K562 (cell line): Measurements from ENCODE around the gene PPP1R14D. TPM values are rescaled to one million over a fixed set of nuclear protein-coding genes. Genes with fewer than 3 reads are reported as not detected.

Source experiments
- CCNT2 ChIP-seq: IDR thresholded peaks from 2 replicates; pipeline ENCODE4 v1.6.1; 2011; ENCODE audit warnings: borderline replicate concordance, low read depth, mild to moderate bottlenecking, moderate library complexity, mixed read lengths, low read length; ENCODE audit not compliant: insufficient read length; ENCODE audit errors: extremely low read depth
- ETV1 ChIP-seq: fragments of 450-650 bp; conservative IDR thresholded peaks from 2 replicates; pipeline ENCODE4 v1.6.1; 2016; ENCODE audit warnings: missing genetic modification characterization, control low read depth, low read depth, missing compliant biosample characterization
- FIP1L1 ChIP-seq: fragments of 200-400 bp; formaldehyde crosslinking; IDR thresholded peaks from 2 replicates; pipeline ENCODE4 v1.6.1; 2018; ENCODE audit warnings: mild to moderate bottlenecking, low read depth, low read length; ENCODE audit not compliant: poor library complexity, severe bottlenecking
- FOXJ2 ChIP-seq: fragments of 200-800 bp; sonication (Bioruptor generic); IDR thresholded peaks from 2 replicates; pipeline ENCODE4 v1.6.1; 2016; ENCODE audit warnings: missing genetic modification characterization, missing compliant biosample characterization
- GTF2A2 ChIP-seq: IDR thresholded peaks from 2 replicates; pipeline ENCODE4 v1.6.1; 2016; ENCODE audit warnings: mild to moderate bottlenecking, missing genetic modification characterization, missing compliant biosample characterization
- KLF6 ChIP-seq: fragments of 250-450 bp; sonication (Bioruptor Pico); IDR thresholded peaks from 2 replicates; pipeline ENCODE4 v1.4.0; 2020; ENCODE audit warnings: mild to moderate bottlenecking, moderate library complexity, borderline replicate concordance
- NCOA2 ChIP-seq, 2 experiments: fragments of 450-650 bp; IDR thresholded peaks; 2 replicates each; pipeline ENCODE4 v1.6.1; 2018; ENCODE audit warnings: mild to moderate bottlenecking in 2 of 2, moderate library complexity in 1 of 2; ENCODE audit not compliant: partially characterized antibody in 2 of 2
- NFATC3 ChIP-seq: fragments of 450-650 bp; IDR thresholded peaks from 2 replicates; pipeline ENCODE4 v1.6.1; 2017; ENCODE audit warnings: mild to moderate bottlenecking
- POU5F1 ChIP-seq: fragments of 150-350 bp; IDR thresholded peaks from 2 replicates; pipeline ENCODE4 v1.6.1; 2014; ENCODE audit warnings: borderline replicate concordance, low read length, low read depth, mild to moderate bottlenecking; ENCODE audit not compliant: partially characterized antibody
- PURB ChIP-seq: sonication (generic); formaldehyde crosslinking; IDR thresholded peaks from 2 replicates; pipeline ENCODE4 v1.9.0; 2021; ENCODE audit warnings: low read depth, mild to moderate bottlenecking, missing genetic modification reagents
- RHOXF2B ChIP-seq: fragments of 250-450 bp; sonication (Bioruptor Pico); conservative IDR thresholded peaks from 2 replicates; pipeline ENCODE4 v1.5.1; 2021
- SIX5 ChIP-seq, 2 experiments: IDR thresholded peaks; 2 replicates each; pipeline ENCODE4 v1.6.1; 2011; ENCODE audit warnings: low read length in 2 of 2, borderline replicate concordance in 1 of 2, low read depth in 1 of 2, mild to moderate bottlenecking in 1 of 2, moderate library complexity in 1 of 2; ENCODE audit not compliant: insufficient read depth in 1 of 2
- SREBF2 ChIP-seq: sonication (generic); formaldehyde crosslinking; IDR thresholded peaks from 2 replicates; pipeline ENCODE4 v1.4.0; 2020; ENCODE audit warnings: mild to moderate bottlenecking, missing genetic modification reagents
- TAL1 ChIP-seq: fragments of 450-650 bp; IDR thresholded peaks from 2 replicates; pipeline ENCODE4 v1.6.1; 2016; ENCODE audit warnings: mild to moderate bottlenecking
- ZFP1 ChIP-seq: fragments of 450-650 bp; formaldehyde crosslinking; IDR thresholded peaks from 2 replicates; pipeline ENCODE4 v1.4.0; 2020; ENCODE audit warnings: mild to moderate bottlenecking, mixed read lengths
- ZNF551 ChIP-seq: fragments of 250-450 bp; sonication (Bioruptor Pico); IDR thresholded peaks from 2 replicates; pipeline ENCODE4 v1.5.0; 2021; ENCODE audit warnings: mild to moderate bottlenecking, moderate library complexity
- polyA plus RNA-seq, 8 experiments: library from polyadenylated mRNA; depleted of rRNA in 4 of 8; stranded (reverse) in 5 of 8; unstranded in 3 of 8; fragments of >200 nt; fragmentation: Nextera tagmentation in 2 of 8; fragmentation: Illumina TruSeq in 1 of 8; extraction: Ambion mirVana in 2 of 8; extraction: Trizol in 1 of 8; gene quantifications; 2 replicates each; pipeline versions ENCODE4 v1.2.1 to v1.2.3, GENCODE V29; 2011 to 2014; ENCODE audit warnings: inconsistent platforms in 1 of 8, missing spikeins in 1 of 8
- total RNA-seq, 7 experiments: library from RNA; depleted of rRNA in 6 of 7; stranded (reverse); fragments of >200 nt in 6 of 7; fragmentation: Illumina TruSeq in 2 of 7; extraction: Trizol in 2 of 7; gene quantifications; 2 replicates each; pipeline versions ENCODE4 v1.2.1 to v1.2.3, GENCODE V29; 2011 to 2021; ENCODE audit warnings: low replicate concordance in 1 of 7
- TF ChIP-seq, protein P1 (sequence below), 2 experiments: fragments of 250-450 bp in 1 of 2; fragments of 450-650 bp in 1 of 2; sonication (Bioruptor Pico) in 1 of 2; IDR thresholded peaks; 2 replicates each; pipeline versions ENCODE4 v1.6.1 to v1.8.0; 2016 to 2021; ENCODE audit warnings: mild to moderate bottlenecking in 2 of 2, moderate library complexity in 2 of 2, missing compliant biosample characterization in 1 of 2, missing genetic modification characterization in 1 of 2
- TF ChIP-seq, protein P2 (sequence below), 2 experiments: fragments of 450-650 bp; IDR thresholded peaks; 2 replicates each; pipeline ENCODE4 v1.6.1; 2016; ENCODE audit warnings: mild to moderate bottlenecking in 2 of 2, borderline replicate concordance in 1 of 2, low read depth in 1 of 2, moderate library complexity in 1 of 2

PPP1R14D gene
- total and polyA plus RNA-seq, 9 of the 15 experiments (the other 6 are each of a cell fraction or from before 2014, with no cell fraction given) = 0.11 to 0.18 TPM; not detected in 7

DNA sequence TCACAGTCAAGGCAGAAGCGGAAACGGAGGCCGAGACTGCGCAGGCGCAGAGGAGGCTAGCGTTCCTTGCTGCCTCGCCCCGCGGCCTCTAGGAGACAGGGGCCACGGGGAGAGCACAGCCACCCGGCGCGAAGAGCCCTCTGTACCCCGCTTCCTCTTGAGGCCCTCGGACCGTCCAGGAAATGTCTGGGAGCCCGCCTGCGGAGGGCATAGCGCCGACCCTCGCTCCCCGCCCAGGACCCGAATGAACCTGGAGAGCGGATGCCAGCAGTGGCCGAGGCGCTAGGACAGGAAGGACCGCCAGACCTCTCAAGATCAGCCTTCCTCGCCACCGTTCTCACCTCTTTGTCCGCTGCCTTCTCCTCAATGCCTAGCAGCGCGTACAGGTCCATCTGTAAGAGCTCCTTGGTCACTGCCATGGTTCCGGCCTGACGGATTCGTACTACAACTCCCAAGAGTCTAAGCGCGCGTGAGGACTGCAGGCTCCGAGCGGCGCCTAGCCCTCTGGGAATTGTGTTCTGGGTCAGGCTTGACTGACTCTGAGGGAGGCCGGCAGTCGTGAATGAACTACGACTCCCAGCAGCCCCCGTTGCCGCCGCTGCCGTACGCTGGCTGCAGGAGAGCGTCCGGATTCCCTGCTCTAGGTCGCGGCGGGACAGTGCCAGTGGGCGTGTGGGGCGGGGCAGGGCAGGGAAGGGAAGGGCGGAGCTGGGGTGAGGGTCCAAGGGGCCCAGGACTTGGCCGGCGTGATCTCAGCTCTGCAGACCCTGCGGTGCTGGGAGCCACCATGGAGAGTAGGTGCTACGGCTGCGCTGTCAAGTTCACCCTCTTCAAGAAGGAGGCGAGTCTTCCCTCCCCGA is 21.2 kb downstream of the PPP1R14D start, which contains the start of the genes DNAJC17 and ZFYVE19 (continued):
- TF ChIP-seq, protein P1, sequence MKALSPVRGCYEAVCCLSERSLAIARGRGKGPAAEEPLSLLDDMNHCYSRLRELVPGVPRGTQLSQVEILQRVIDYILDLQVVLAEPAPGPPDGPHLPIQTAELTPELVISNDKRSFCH (CRISPR knock-in tag; IDR thresholded peaks at IDR 0.05) = no peak
- TF ChIP-seq, protein P1 (tag; IDR thresholded peaks at IDR 0.05) = 0 out of 2 replicates have a peak, but pooled peaks have one; percentile 29
- TF ChIP-seq, protein P2, sequence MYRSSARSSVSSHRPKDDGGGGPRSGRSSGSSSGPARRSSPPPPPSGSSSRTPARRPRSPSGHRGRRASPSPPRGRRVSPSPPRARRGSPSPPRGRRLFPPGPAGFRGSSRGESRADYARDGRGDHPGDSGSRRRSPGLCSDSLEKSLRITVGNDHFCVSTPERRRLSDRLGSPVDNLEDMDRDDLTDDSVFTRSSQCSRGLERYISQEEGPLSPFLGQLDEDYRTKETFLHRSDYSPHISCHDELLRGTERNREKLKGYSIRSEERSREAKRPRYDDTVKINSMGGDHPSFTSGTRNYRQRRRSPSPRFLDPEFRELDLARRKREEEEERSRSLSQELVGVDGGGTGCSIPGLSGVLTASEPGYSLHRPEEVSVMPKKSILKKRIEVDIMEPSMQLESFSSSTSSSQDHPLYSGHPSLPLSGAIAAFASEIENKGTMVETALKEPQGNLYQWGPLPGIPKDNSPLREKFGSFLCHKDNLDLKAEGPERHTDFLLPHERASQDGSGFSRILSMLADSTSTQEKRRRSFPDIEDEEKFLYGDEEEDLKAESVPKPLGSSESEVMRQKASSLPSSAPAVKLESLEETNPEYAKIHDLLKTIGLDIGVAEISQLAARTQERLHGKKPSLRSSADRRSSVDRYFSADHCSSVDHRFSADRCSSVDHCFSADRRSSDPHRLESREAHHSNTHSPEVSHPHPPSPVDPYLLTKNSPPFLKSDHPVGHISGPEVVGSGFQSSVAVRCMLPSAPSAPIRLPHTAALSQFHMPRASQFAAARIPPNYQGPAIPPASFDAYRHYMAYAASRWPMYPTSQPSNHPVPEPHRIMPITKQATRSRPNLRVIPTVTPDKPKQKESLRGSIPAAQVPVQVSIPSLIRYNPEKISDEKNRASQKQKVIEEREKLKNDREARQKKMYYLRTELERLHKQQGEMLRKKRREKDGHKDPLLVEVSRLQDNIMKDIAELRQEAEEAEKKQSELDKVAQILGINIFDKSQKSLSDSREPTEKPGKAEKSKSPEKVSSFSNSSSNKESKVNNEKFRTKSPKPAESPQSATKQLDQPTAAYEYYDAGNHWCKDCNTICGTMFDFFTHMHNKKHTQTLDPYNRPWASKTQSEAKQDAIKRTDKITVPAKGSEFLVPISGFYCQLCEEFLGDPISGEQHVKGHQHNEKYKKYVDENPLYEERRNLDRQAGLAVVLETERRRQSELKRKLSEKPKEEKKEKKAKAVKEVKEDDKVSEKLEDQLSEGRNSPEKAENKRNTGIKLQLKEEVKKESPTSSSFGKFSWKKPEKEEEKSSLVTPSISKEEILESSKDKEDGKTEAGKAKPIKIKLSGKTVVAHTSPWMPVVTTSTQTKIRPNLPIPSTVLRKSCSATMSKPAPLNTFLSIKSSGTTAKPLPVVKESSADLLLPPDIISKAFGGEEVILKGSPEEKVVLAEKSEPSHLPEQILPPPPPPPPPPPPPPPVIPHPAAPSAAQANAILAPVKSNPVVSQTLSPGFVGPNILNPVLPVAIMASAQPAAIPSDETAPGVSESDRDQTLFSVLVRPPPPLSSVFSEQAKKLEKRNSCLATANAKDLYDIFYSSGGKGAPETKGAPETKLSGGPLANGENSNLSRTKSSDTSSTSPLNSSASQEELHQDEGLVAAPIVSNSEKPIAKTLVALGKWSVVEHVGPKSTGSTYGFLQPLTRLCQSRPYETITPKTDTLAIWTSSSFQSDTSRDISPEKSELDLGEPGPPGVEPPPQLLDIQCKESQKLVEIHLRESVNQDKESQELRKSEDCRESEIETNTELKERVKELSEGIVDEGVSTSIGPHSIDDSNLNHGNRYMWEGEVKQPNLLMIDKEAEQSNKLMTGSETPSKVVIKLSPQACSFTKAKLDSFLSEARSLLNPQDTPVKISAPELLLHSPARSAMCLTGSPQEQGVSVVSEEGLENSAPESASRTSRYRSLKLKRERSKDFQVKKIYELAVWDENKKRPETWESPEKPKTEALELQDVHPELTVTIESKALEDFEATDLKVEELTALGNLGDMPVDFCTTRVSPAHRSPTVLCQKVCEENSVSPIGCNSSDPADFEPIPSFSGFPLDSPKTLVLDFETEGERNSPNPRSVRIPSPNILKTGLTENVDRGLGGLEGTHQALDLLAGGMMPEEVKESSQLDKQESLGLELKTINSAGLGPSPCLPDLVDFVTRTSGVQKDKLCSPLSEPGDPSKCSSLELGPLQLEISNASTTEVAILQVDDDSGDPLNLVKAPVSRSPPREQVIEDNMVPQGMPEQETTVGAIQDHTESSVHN (IDR thresholded peaks at IDR 0.05; ENCODE audit: borderline replicate concordance in 1 of 2, low read depth in 1 of 2) = no peak
- no peak for TF ChIP-seq CCNT2
- TF ChIP-seq NFATC3 = no peak
- 0 out of 2 replicates have a peak, but pooled peaks have one; percentile 9 for TF ChIP-seq KLF6 (CRISPR knock-in tag)
- TF ChIP-seq POU5F1 = peak; percentile 83
- peak; percentile 89 to 91 for TF ChIP-seq SIX5 (IDR thresholded peaks at IDR 0.05; ENCODE audit: borderline replicate concordance in 1 of 2, insufficient read depth in 1 of 2, low read depth in 1 of 2, low read length in 2 of 2)
- no peak for TF ChIP-seq TAL1
- TF ChIP-seq SREBF2 (CRISPR knock-in tag) = no peak
- TF ChIP-seq RHOXF2B = no peak
- no peak for TF ChIP-seq GTF2A2 (tag)
- TF ChIP-seq FIP1L1 = no peak
- no peak for TF ChIP-seq FOXJ2
- no peak for TF ChIP-seq ZNF551 (CRISPR knock-in tag)
- TF ChIP-seq PURB (CRISPR knock-in tag) = no peak
- no peak for TF ChIP-seq ZFP1 (CRISPR knock-in tag)
- TF ChIP-seq ETV1 (tag) = peak; percentile 68
- no peak for TF ChIP-seq NCOA2 (IDR thresholded peaks at IDR 0.05; ENCODE audit: partially characterized antibody in 2 of 2)
